Right renal cortex interstitium (tissue), 3 donors: ENCODE measurements around the gene THOC2. TPM values are rescaled to one million over a fixed set of nuclear protein-coding genes. Genes with fewer than 3 reads are reported as not detected.
"Not testable (repeated sequence)": the region's sequence is repeated elsewhere in the genome, so short reads cannot be mapped to it uniquely, and the experiment has no call there.

Experiments used
- DNase-seq, 3 donors: peaks; one replicate each; pipeline ENCODE4 v3.0.0-alpha.2; 2013; ENCODE audit warnings: low read depth in 3 of 3, low spot score in 2 of 3
- polyA plus RNA-seq, 3 donors: library from polyadenylated mRNA; unstranded; fragments of 120-200 nt; gene quantifications; one replicate each; pipeline ENCODE4 v1.2.1, GENCODE V29; 2013; ENCODE audit not compliant: insufficient read length in 3 of 3

Gene THOC2
- polyA plus RNA-seq, 3 donors = 121 to 137 (median 129) TPM

DNA sequence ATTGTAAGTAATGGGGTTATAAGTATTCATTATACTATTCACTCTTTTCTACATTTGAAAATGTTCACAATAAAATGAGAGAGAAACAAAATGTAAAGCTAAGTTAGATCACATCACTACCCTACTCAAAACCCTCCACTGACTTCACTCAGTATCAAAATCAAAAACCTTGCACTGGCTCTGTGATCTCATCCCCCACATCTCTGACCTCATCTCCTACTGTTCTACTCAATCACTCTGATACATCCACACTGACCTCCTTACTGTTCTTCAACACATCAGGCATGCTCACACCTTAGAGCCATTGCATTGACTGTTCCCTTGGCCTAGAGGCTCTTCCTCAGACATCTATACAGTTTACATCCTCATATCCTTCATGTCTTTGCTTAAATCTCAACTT, 50.7 kb downstream of the THOC2 start:
- DNase-seq = no peak

DNA sequence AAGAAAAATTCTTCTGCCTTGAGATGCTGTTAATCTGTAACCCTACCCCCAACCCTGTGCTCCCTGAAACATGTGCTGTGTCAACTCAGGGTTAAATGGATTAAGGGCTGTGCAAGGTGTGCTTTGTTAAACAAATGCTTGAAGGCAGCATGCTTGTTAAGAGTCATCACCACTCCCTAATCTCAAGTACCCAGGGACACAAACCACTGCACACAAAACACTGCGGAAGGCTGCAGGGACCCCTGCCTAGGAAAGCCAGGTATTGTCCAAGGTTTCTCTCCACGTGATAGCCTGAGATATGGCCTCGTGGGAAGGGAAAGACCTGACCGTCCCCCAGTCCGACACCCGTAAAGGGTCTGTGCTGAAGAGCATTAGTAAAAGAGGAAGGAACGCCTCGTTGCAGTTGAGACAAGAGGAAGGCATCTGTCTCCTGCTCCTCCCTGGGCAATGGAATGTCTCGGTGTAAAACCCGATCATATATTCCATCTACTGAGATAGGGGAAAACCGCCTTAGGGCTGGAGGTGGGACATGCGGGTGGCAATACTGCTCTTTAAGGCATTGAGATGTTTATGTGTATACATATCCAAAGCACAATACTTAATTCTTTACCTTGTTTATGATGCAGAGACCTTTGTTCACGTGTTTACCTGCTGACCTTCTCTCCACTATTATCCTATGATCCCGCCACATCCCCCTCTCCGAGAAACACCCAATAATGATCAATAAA, 53.0 kb downstream of the THOC2 start:
- not testable (repeated sequence) for DNase-seq

DNA sequence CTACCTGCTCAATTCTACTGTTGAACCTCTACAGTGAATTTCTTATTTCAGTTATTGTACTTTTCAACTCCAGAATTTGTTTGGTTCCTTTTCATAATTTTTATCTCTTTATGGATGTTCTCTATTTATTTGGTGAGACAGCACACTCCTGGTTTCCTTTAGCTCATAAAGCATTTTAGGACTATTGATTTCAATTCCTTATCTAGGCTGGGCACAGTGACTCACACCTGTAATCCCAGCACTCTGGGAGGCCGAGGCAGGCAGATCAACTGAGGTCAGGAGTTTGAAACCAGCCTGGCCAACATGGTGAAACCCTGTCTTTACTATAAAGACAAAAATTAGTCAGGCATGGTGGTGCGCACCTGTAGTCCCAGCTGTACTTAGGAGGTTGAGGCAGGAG, 57.7 kb downstream of the THOC2 start:
- DNase-seq = no peak

DNA sequence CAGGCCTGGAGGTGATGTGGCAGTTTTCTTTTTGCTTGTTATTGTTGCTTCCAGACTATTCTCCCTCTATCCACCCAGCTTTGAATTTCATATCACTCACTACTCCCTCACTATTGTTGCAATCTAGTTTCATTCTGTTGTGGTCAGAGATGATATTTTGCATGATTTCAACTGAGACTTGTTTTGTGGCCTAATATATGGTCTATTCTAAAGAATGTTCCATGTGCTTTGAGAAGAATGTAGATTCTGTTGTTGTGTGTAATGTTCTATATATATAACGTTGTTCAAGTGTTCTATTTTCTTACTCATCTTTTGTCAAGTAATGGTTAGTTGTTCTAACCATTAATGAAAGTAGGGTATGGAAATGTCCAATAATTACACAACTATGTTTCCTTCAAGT, 59.0 kb downstream of the THOC2 start:
- DNase-seq = no peak

DNA sequence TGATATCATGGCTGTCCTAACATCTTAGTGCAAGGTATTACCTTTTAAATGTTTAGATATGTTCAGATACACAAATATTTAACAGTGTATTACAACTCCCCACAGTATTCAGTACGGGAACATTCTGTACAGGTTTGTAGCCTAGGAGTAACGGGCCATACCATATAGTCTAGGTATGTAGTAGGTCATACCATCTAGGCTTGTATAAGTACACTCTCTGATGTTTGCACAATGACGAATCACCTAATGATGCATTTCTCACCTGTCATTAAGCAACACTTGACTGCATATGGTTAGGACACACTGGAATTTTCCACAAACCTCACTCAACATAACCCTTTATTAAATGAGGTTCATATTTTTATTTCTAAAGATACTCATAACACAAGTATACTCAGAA, 67.7 kb downstream of the THOC2 start:
- DNase-seq = no peak

DNA sequence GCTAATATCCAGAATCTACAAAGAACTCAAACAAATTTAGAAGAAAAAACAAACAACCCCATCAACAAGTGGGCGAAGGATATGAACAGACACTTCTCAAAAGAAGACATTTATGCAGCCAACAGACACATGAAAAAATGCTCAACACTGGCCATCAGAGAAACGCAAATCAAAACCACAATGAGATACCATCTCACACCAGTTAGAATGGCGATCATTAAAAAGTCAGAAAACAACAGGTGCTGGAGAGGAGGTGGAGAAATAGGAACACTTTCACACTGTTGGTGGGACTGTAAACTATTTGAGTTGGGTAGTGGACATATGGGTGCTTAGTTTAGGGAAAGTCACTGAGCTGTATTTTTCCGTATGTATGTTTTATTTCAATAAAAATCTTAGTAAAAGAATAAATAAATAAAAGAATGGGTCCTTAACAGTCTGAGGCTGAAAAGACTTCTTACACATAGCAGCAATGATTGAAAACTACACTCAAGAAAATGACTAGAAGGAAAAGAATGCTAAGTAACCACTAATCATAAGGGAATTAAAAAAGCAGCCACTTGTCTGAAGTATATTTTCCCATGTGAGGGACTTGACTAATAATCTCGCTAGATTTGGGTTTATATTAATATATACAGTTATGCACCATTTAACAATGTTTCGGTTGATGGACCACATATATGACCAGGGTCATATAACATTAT, 68.2 kb downstream of the THOC2 start:
- not testable (repeated sequence) for DNase-seq

DNA sequence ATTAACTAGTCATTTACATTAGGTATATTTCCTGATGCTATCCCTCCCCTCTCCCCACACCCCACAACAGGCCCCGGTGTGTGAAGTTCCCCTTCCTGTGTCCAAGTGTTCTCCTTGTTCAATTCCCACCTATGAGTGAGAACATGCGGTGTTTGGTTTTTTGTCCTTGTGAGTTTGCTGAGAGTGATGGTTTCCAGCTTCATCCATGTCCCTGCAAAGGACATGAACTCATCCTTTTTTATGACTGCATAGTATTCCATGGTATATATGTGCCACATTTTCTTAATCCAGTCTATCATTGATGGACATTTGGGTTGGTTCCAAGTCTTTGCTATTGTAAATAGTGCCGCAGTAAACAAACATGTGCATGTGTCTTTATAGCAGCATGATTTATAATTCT, 69.1 kb downstream of the THOC2 start:
- DNase-seq = not testable (repeated sequence)

DNA sequence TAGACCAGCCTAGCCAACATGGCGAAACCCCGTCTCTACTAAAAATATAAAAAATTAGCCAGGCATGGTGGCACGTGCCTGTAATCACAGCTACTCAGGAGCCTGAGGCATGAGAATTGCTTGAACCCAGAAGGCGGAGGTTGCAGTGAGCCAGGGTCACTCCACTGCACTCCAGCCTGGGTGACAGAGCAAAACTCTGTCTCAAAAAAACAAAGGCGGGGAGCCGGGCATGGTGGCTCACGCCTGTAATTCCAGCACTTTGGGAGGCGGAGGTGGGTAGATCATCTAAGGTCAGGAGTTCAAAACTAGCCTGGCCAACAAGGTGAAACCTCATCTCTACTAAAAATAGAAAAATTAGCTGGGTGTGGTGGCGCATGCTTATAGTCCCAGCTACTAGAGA, 76.3 kb downstream of the THOC2 start:
- DNase-seq = not testable (repeated sequence)

DNA sequence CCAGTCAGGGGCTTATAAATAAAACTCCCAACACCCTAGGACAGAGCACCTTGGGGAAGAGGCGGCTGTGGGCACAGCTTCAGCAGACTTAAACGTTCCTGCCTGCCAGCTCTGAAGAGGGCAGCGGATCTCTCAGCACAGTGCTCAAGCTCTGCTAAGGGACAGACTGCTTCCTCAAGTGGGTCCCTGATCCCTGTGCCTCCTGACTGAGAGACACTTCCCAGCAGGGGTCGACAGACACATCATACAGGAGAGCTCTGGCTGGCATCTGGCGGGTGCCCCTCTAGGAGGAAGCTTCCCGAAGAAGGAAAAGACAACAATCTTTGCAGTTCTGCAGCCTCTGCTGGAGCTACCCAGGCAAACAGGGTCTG, 84.1 kb downstream of the THOC2 start:
- not testable (repeated sequence) for DNase-seq

DNA sequence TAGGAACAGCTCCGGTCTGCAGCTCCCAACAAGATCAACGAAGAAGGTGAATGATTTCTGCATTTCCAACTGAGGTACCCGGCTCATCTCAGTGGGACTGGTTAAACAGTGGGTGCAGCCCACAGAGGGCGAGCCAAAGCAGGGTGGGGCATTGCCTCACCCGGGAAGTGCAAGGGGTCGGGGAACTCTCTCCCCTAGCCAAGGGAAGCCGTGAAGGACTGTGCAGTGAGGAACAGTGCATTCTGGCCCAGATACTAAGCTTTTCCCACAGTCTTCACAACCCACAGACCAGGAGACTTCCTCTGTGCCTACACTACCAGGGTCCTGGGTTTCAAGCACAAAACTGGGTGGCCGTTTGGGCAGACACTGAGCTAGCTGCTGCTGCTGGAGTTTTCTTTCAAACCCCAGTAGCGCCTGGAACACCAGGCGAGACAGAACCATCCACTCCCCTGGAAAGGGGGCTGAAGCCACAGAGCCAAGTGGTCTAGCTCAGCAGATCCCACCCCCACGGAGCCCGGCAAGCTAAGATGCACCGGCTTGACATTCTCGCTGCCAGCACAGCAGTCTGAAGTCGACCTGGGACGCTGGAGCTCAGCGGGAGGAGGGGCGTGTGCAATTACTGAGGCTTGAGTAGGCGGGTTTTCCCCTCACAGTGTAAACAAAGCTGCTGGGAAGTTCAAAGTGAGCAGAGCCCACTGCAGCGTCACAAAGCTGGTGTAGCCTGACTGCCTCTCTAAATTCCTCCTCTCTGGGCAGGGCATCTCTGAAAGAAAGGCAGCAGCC, 84.6 kb downstream of the THOC2 start:
- DNase-seq = peak in 2 of 3 donors; percentile 34 to 52

DNA sequence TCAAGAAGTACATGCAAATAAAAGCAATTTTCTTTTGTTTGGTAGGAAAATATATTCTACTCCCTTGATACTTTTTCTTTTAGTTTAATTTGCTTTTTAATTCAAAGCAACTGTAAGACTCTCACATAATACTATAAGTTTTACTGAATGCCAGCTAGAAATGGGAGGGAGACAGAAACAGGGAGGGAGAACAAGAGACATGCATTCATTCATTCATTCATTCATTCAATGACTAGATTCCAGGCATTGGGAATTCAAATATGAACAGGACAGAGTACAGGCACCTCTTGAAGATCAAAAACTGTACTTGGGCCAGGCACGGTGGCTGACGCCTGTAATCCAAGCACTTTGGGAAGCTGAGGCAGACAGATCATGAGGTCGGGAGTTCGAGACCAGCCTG, 85.6 kb downstream of the THOC2 start:
- DNase-seq = no peak

DNA sequence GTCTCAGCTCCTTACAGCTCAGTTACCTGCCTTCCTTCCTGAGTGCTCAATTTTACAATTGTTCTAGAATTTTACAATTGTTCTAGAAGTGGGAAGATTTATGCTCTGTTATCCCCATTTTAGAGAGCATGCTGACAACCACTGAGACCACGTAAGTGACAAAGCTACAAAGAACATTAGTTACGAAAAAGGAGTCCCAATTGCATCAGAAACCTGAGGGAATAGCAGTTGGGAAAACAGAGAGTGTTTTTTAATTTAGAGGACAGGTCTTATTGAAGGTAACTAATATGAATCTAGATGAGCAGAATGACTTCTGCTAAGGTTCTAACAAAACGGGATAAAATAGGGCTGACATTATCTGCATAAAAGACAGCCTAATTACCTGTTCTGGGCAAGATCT, 103.3 kb downstream of the THOC2 start:
- DNase-seq = no peak

DNA sequence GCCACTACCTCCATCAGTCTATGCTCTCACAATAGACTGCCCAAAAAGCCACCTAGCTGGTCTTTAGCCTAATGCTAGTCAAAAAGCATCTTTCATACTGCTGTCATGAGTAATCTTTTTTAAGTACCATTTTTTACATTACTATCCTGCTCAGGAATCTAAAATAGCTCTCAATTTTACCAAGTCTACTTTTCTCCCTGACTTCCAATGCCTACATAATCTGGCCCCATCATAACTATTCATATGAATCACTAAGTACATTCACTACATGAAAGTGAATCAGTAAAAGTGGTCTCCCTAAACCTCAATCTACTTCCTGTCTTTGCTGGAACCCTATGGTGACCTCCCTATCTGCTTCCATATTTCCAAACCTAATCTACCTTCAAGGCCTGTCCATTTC, 105.9 kb downstream of the THOC2 start:
- no peak for DNase-seq

DNA sequence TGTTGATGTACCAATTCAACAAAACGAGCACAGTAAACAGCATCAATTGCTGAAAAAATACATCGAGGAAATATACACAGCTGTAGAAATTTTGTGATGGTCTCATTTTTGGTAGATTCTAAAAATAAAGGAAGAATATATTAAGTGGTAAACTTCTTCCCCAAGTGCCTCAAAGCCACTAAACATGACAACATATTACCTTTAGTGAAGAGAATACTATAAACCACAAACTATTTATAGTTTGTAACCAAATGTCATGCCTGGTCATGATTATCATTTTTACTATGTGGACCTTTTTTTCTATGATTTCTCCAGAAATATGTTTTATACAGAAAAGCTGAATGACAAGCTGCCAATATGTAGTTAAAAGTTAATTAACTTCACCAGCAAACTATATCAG, 106.9 kb downstream of the THOC2 start:
- no peak for DNase-seq

DNA sequence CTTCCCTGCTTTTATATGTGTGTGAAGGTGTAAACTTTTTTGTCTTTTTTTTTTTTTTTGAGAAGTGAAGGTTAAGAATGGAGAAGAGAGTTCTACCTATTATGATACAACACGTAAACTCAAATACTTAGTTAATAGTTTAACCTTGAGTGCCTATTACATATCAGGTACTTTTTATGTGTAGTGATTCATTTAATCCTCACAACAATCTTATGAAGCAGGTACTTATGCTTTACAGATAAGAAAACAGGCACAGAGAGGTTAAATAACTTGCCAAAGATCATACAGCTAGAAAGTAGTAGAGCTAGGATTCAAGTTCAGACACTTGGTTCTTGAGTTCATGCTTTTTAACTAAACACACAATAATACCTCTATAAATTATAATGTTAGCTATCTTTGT, 107.4 kb downstream of the THOC2 start:
- DNase-seq = no peak

DNA sequence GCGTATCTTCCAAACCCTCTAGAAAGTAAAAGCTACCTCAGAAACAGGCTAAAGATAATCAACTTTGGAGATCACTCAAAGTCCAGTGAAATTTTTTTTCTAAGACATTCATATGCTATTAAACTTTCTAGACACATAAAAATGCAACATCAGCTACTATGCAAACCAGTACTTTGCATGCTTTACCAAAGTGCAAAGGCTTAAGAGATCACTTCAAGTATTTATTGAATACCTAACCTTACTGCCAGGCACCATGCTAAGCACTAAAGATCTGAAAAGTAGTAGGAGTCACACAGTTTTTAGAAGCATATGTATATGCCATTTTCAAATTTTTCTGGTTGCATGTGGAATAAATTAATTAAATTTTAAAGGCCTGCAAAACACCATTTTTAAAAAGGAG, 115.8 kb downstream of the THOC2 start:
- no peak for DNase-seq

DNA sequence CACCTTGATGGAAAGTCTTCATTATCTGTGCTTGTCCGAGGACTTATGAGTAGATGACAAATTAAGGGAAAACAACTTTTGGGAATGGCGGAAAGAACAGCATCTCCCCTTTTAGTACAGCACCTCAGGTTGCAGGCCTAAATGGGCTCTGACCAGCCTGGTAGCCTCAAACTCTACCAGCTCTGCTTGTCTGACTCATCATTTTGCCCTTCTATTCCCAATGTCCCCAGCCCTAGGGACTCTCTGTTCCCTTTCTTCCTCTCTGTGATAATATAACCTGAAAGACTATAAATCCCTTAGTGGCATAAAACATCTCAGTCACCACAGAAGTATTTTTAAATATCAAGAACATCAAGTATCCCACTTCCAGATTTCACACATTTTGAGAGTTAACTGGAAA, 121.9 kb downstream of the THOC2 start:
- DNase-seq = no peak

DNA sequence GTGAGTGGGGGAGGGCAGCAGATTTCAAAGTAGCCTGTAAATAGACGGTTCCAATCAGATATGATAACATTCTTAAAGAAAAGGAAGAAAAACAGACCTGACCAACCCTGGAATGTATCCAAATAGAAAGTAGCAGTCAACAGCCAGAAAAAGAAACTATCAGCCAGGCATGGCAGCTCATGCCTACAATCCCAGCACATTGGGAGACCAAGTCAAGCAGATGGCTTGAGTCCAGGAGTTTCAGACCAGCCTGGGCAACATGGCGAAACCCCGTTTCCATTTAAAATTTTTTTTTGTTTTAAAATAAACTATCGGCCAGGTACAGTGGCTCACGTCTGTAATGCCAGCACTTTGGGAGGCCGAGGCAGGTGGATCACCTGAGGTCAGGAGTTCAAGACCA, 125.0 kb downstream of the THOC2 start:
- DNase-seq = no peak

DNA sequence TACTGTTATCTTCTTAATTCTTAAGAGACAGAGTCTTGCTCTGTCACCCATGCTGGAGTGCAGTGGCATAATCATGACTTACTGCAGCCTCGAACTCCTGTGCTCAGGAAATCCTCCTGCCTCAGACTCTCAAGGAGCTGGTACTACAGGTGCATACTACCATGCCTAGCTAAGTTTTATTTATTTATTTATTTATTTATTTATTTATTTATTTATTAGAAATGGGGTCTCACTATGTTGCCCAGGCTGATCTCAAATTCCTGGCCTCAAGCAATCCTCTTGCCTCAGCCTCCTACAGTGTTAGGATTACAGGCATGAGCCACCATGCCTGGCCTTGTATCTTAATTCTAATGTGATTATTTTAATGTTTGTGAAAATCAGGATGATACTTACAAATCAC, 125.6 kb downstream of the THOC2 start:
- no peak for DNase-seq

DNA sequence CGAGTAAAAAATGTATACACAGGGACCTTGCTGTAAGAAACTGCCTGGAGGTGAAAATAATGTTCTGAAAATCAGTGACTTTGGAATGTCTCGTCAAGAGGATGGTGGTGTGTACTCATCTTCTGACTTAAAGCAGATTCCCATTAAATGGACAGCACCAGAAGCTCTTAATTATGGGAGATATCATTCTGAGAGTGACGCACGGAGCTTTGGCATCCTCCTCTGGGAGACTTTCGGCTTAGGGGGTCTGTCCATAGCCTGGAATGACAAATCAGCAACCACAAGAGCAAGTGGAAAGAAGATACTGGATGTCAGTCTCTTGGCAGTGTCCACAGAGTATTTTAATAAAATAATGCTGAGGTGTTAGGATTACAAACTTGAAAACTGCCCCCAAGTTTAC, 129.4 kb downstream of the THOC2 start:
- no peak for DNase-seq

DNA sequence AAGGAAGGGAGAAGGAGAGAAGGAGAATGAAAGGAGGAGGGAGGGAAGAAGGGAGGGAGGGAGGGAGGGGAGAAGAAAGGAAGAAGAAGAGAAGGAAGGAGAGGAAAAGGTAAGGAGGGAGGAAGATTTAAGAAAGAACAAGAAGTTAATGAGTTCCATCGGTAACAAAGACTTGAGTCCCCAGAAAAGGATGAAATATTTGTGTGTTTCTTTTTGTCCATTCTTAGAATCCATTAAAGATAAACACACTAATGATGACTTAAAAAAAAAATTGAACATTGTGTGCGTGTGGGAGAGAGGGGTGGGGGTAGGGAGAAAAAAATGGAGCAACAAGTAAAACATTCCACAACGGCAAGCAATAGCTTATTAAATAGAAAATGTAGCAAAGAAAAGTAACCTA, 131.4 kb downstream of the THOC2 start:
- DNase-seq = no peak

DNA sequence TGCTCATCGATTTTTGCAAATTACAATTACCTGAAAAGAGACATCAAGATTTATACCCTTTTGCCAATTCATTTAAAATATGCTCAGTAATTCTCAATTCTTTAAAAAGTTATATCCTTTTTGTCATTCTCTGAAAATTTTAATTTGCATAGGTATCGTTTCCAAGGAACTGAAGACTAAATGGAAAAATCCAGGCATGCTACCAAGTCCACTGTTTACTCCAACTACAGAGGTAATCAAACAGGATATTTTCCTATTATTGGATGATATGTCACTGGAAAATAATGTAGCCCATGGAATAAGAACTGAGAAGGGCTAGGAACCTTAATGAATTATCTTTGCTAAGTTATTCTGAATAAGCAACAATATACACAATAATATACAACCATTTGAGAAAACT, 132.7 kb downstream of the THOC2 start:
- DNase-seq = no peak
